Esophagus muscularis mucosa (tissue), 4 donors: ENCODE results near the gene ESRRG. TPM values are rescaled to one million over a fixed set of nuclear protein-coding genes. Genes with fewer than 3 reads are reported as not detected.

Source experiments
- DNase-seq: peaks from one replicate; pipeline ENCODE4 v3.0.0-alpha.2; 2017; ENCODE audit errors: extremely low spot score
- H3K27ac ChIP-seq, 4 donors: fragments of 200-600 bp; sonication (generic); replicated peaks in 1 of 4; 1 replicate in 3 of 4; 2 replicates in 1 of 4; pipeline ENCODE4 v1.5.1; 2016 to 2019; ENCODE audit warnings: mild to moderate bottlenecking in 1 of 4
- H3K27me3 ChIP-seq, 4 donors: fragments of 200-600 bp; sonication (generic); one replicate each; pipeline versions ENCODE4 v1.5.1 to v1.6.0; 2016 to 2019
- H3K36me3 ChIP-seq, 4 donors: fragments of 200-600 bp; sonication (generic); one replicate each; pipeline ENCODE4 v1.5.1; 2016 to 2019
- H3K4me1 ChIP-seq, 4 donors: fragments of 200-600 bp; sonication (generic); one replicate each; pipeline ENCODE4 v1.5.1; 2016 to 2019
- H3K4me3 ChIP-seq, 4 donors: fragments of 200-600 bp; sonication (generic); 1 replicate in 2 of 4; 2 replicates in 2 of 4; pipeline ENCODE4 v1.5.1; 2016 to 2019; ENCODE audit warnings: mild to moderate bottlenecking in 4 of 4, moderate library complexity in 1 of 4
- H3K9me3 ChIP-seq, 4 donors: fragments of 200-600 bp; sonication (generic); 1 replicate in 3 of 4; 2 replicates in 1 of 4; pipeline ENCODE4 v1.5.1; 2016 to 2019
- CTCF ChIP-seq, 3 experiments: fragments of 200-600 bp in 2 of 3; fragments of 450-650 bp in 1 of 3; sonication (generic) in 2 of 3; IDR thresholded peaks; one replicate each; pipeline ENCODE4 v1.5.1; 2017 to 2019; ENCODE audit warnings: antibody characterized with exemption in 3 of 3, mild to moderate bottlenecking in 2 of 3, moderate library complexity in 1 of 3
- EP300 ChIP-seq: sonication (generic); formaldehyde crosslinking; IDR thresholded peaks from one replicate; pipeline ENCODE4 v1.6.1; 2017; ENCODE audit warnings: antibody characterized with exemption
- POLR2A ChIP-seq: fragments of 450-650 bp; IDR thresholded peaks from one replicate; pipeline ENCODE4 v1.6.1; 2017; ENCODE audit warnings: antibody characterized with exemption, moderate library complexity, mild to moderate bottlenecking, low read depth
- POLR2AphosphoS5 ChIP-seq, 2 donors: sonication (generic); formaldehyde crosslinking; IDR thresholded peaks; one replicate each; pipeline ENCODE4 v1.6.1; 2017; ENCODE audit warnings: antibody characterized with exemption in 2 of 2
- WGBS: methylation state at CpG from one replicate; pipeline ENCODE4 v1.1.5; 2018; 5-methylcytosine and 5-hydroxymethylcytosine counted together
- intact Hi-C: fragments of 100-400 bp; cut with DNase I; formaldehyde crosslinking; loops from one replicate; pipeline ENCODE4 v1.15.1; 2023
- total RNA-seq, 4 donors: library from RNA; depleted of rRNA; stranded (reverse); fragments of >200 nt; gene quantifications; one replicate each; pipeline versions ENCODE4 v1.1.0 to v1.2.1, GENCODE V29; 2016

Gene ESRRG
- total RNA-seq, 4 donors from 2014 or later, result 3.4 to 7.8 (median 5.7) TPM

- no peaks in the 10 kb centered on the region for H3K36me3 ChIP-seq
- H3K4me1 ChIP-seq, result peaks cover 0 to 10% (median 2%) of the 10 kb centered on the region in 4 donors
- intact Hi-C loops, result no loop called here
- H3K9me3 ChIP-seq, result no peaks in the 10 kb centered on the region
- no peak overlapping the region for H3K27ac ChIP-seq
- TF ChIP-seq POLR2AphosphoS5 (IDR thresholded peaks at IDR 0.05) (no peak), CTCF (IDR thresholded peaks at IDR 0.05) (no peak), POLR2A (no peak), EP300 (no peak)
- WGBS, result 81% methylated on average over 1 of the region's 1 CpG
- no peaks in the 10 kb centered on the region for H3K27me3 ChIP-seq
- H3K4me3 ChIP-seq, result no peak overlapping the region
- no peak for DNase-seq
Measured at GRCh38 chr1:216528816-216529215, 194.4 kb downstream of the ESRRG start.

GRCh38 chr1:216523449-216524190, 199.6 kb downstream of the ESRRG start:
- 26% methylated on average over 4 of the region's 4 CpGs for WGBS
- intact Hi-C loops, result no loop called here
- TF ChIP-seq POLR2A (no peak), EP300 (no peak), POLR2AphosphoS5 (IDR thresholded peaks at IDR 0.05) (no peak), CTCF (IDR thresholded peaks at IDR 0.05) (no peak)

GRCh38 chr1:216523043-216523442, 200.2 kb downstream of the ESRRG start:
- intact Hi-C loops, result no loop called here
- no peaks in the 10 kb centered on the region for H3K9me3 ChIP-seq
- H3K36me3 ChIP-seq, result peaks cover 0 to 4% (median 0%) of the 10 kb centered on the region in 4 donors
- no peak overlapping the region for H3K4me3 ChIP-seq
- peaks cover 0 to 10% (median 8%) of the 10 kb centered on the region in 4 donors for H3K4me1 ChIP-seq
- TF ChIP-seq EP300 (no peak), CTCF (IDR thresholded peaks at IDR 0.05) (no peak), POLR2A (no peak), POLR2AphosphoS5 (IDR thresholded peaks at IDR 0.05) (no peak)
- no peak for DNase-seq
- H3K27ac ChIP-seq, result no peak overlapping the region
- no peaks in the 10 kb centered on the region for H3K27me3 ChIP-seq
- 70% methylated on average over 4 of the region's 4 CpGs for WGBS

More at GRCh38 chr1:216523449-216524190, 199.6 kb downstream of the ESRRG start:
- Histone ChIP-seq H3K27me3 (no peaks in the 10 kb centered on the region), H3K36me3 (no peaks in the 10 kb centered on the region), H3K27ac (no peak overlapping the region), H3K4me3 (no peak overlapping the region), H3K9me3 (no peaks in the 10 kb centered on the region), H3K4me1 (peaks cover 0 to 10% (median 8%) of the 10 kb centered on the region in 4 donors)
- DNase-seq, result no peak

GRCh38 chr1:216521477-216521876, 201.8 kb downstream of the ESRRG start:
- 89% methylated on average over 8 of the region's 8 CpGs for WGBS
- Histone ChIP-seq H3K9me3 (no peaks in the 10 kb centered on the region), H3K36me3 (peaks cover 0 to 5% (median 0%) of the 10 kb centered on the region in 4 donors), H3K4me1 (peaks cover 0 to 10% (median 8%) of the 10 kb centered on the region in 4 donors), H3K4me3 (no peak overlapping the region), H3K27ac (no peak overlapping the region), H3K27me3 (no peaks in the 10 kb centered on the region)
- intact Hi-C loops, result no loop called here
- TF ChIP-seq EP300, result no peak
- no peak for TF ChIP-seq CTCF (IDR thresholded peaks at IDR 0.05)
- no peak for TF ChIP-seq POLR2AphosphoS5 (IDR thresholded peaks at IDR 0.05)
- DNase-seq, result no peak
